ENCODE data around the gene WARS2. TPM values are rescaled to one million over a fixed set of nuclear protein-coding genes. Genes with fewer than 3 reads are reported as not detected.

WARS2 gene
- total RNA-seq, 1 experiment from 2014 or later, result 19.1 TPM

- DNase-seq (ENCODE audit: low read depth), result no peak
Observed at GRCh38 chr1:119083980-119084379, 56.5 kb downstream of the WARS2 start.

- DNase-seq (ENCODE audit: low read depth), result no peak
Observed at GRCh38 chr1:119083479-119083878, 57.0 kb downstream of the WARS2 start.

GRCh38 chr1:119081700-119082099, 58.8 kb downstream of the WARS2 start:
- DNase-seq (ENCODE audit: low read depth), result no peak

GRCh38 chr1:119081267-119081666, 59.2 kb downstream of the WARS2 start:
- DNase-seq (ENCODE audit: low read depth), result peak; percentile 39

GRCh38 chr1:119080586-119080985, 59.9 kb downstream of the WARS2 start:
- DNase-seq (ENCODE audit: low read depth), result peak; percentile 89

GRCh38 chr1:119079881-119080280, 60.6 kb downstream of the WARS2 start:
- DNase-seq (ENCODE audit: low read depth), result no peak

GRCh38 chr1:119075614-119076013, 64.8 kb downstream of the WARS2 start:
- peak; percentile 60 for DNase-seq (ENCODE audit: low read depth)

GRCh38 chr1:119071321-119071720, 69.1 kb downstream of the WARS2 start:
- DNase-seq (ENCODE audit: low read depth), result no peak

GRCh38 chr1:119069682-119070081, 70.8 kb downstream of the WARS2 start:
- no peak for DNase-seq (ENCODE audit: low read depth)

GRCh38 chr1:119068427-119068826, 72.0 kb downstream of the WARS2 start:
- DNase-seq (ENCODE audit: low read depth), result no peak

- DNase-seq (ENCODE audit: low read depth), result no peak
Observed at GRCh38 chr1:119061700-119062099, 78.8 kb downstream of the WARS2 start.

GRCh38 chr1:119055568-119055967, 84.9 kb downstream of the WARS2 start:
- no peak for DNase-seq (ENCODE audit: low read depth)

- no peak for DNase-seq (ENCODE audit: low read depth)
Observed at GRCh38 chr1:119053917-119054316, 86.5 kb downstream of the WARS2 start.

GRCh38 chr1:119052267-119052666, 88.2 kb downstream of the WARS2 start:
- no peak for DNase-seq (ENCODE audit: low read depth)

- DNase-seq (ENCODE audit: low read depth), result no peak
Observed at GRCh38 chr1:119048624-119049404, 91.6 kb downstream of the WARS2 start.

GRCh38 chr1:119046785-119047438, 93.5 kb downstream of the WARS2 start:
- DNase-seq (ENCODE audit: low read depth), result peak; percentile 84

GRCh38 chr1:119046429-119046784, 94.0 kb downstream of the WARS2 start:
- no peak for DNase-seq (ENCODE audit: low read depth)

GRCh38 chr1:119045096-119045746, 95.2 kb downstream of the WARS2 start:
- DNase-seq (ENCODE audit: low read depth), result no peak

GRCh38 chr1:119040906-119041305, 99.5 kb downstream of the WARS2 start:
- peak; percentile 88 for DNase-seq (ENCODE audit: low read depth)

- peak; percentile 11 for DNase-seq (ENCODE audit: low read depth)
Observed at GRCh38 chr1:119040489-119040888, 100.0 kb downstream of the WARS2 start.

- DNase-seq (ENCODE audit: low read depth), result no peak
Observed at GRCh38 chr1:119038363-119038762, 102.1 kb downstream of the WARS2 start.

GRCh38 chr1:119034359-119034758, 106.1 kb downstream of the WARS2 start:
- DNase-seq (ENCODE audit: low read depth), result no peak

GRCh38 chr1:119032986-119033385, 107.5 kb downstream of the WARS2 start:
- no peak for DNase-seq (ENCODE audit: low read depth)
